Breast epithelium (tissue), 3 donors: Measurements from ENCODE around the gene ESRRA.

Experiments used
- POLR2A ChIP-seq: fragments of 450-650 bp; IDR thresholded peaks from one replicate; pipeline ENCODE4 v1.6.1; 2016; ENCODE audit warnings: antibody characterized with exemption, mild to moderate bottlenecking, moderate library complexity
- POLR2AphosphoS5 ChIP-seq, 3 donors: sonication (generic); formaldehyde crosslinking; IDR thresholded peaks; one replicate each; pipeline ENCODE4 v1.6.1; 2017; ENCODE audit warnings: antibody characterized with exemption in 3 of 3
- TF ChIP-seq, protein P1 (sequence below), 3 donors: fragments of 450-650 bp; IDR thresholded peaks; one replicate each; pipeline ENCODE4 v1.5.1; 2016 to 2017; ENCODE audit warnings: antibody characterized with exemption in 3 of 3, mild to moderate bottlenecking in 3 of 3, moderate library complexity in 3 of 3

DNA sequence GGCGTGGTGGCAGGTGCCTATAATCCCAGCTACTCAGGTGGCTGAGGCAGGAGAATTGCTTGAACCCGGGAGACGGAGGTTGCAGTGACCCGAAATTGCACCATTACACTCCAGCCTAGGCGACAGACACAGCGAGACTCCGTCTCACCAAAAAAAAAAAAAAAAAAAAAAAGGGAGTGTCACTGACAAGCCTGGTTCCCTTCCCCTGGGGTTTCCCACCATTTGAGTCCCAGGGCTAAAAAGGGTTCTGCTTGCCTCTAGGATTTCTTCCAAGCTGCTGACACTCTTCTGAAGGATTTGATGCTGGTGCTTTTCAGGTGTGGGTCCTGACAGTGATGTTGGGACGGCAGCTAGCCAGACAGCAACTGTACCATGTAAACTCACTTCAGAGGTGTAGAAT, 33.4 kb downstream of the ESRRA start:
- TF ChIP-seq, protein P1, sequence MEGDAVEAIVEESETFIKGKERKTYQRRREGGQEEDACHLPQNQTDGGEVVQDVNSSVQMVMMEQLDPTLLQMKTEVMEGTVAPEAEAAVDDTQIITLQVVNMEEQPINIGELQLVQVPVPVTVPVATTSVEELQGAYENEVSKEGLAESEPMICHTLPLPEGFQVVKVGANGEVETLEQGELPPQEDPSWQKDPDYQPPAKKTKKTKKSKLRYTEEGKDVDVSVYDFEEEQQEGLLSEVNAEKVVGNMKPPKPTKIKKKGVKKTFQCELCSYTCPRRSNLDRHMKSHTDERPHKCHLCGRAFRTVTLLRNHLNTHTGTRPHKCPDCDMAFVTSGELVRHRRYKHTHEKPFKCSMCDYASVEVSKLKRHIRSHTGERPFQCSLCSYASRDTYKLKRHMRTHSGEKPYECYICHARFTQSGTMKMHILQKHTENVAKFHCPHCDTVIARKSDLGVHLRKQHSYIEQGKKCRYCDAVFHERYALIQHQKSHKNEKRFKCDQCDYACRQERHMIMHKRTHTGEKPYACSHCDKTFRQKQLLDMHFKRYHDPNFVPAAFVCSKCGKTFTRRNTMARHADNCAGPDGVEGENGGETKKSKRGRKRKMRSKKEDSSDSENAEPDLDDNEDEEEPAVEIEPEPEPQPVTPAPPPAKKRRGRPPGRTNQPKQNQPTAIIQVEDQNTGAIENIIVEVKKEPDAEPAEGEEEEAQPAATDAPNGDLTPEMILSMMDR (IDR thresholded peaks at IDR 0.05) = no peak
- TF ChIP-seq POLR2A = no peak
- no peak for TF ChIP-seq POLR2AphosphoS5 (IDR thresholded peaks at IDR 0.05)
